GM12872 (cell line): ENCODE measurements around the gene KCNG4.

ENCODE experiments used
- CTCF ChIP-seq: IDR thresholded peaks from 3 replicates; pipeline ENCODE4 v1.5.1; 2011; ENCODE audit warnings: low read depth, mild to moderate bottlenecking, low read length, moderate library complexity; ENCODE audit not compliant: insufficient read depth

KCNG4 gene

GRCh38 chr16:84236671-84237070 is 3.1 kb downstream of the KCNG4 start:
- TF ChIP-seq CTCF: no peak

GRCh38 chr16:84234321-84235241 is 5.2 kb downstream of the KCNG4 start:
- TF ChIP-seq CTCF: no peak

- no peak for TF ChIP-seq CTCF
Measured at GRCh38 chr16:84233748-84234147, 6.1 kb downstream of the KCNG4 start.

- TF ChIP-seq CTCF: no peak
Measured at GRCh38 chr16:84232969-84233368, 6.8 kb downstream of the KCNG4 start.

GRCh38 chr16:84232060-84232459 is 7.8 kb downstream of the KCNG4 start:
- TF ChIP-seq CTCF: no peak

GRCh38 chr16:84229471-84229870 is 10.3 kb downstream of the KCNG4 start:
- TF ChIP-seq CTCF: no peak

GRCh38 chr16:84228256-84228838 is 11.5 kb downstream of the KCNG4 start:
- TF ChIP-seq CTCF: no peak
